K562 (cell line): ENCODE results near the gene EPHA2. TPM values are rescaled to one million over a fixed set of nuclear protein-coding genes. Genes with fewer than 3 reads are reported as not detected.

Source experiments
- CBFB ChIP-seq: sonication (generic); formaldehyde crosslinking; IDR thresholded peaks from 2 replicates; pipeline ENCODE4 v1.4.0; 2020; ENCODE audit warnings: mild to moderate bottlenecking, missing genetic modification reagents
- ETV5 ChIP-seq: sonication (generic); formaldehyde crosslinking; IDR thresholded peaks from 2 replicates; pipeline ENCODE4 v1.4.0; 2020; ENCODE audit warnings: low read depth, mild to moderate bottlenecking, missing genetic modification reagents
- HDAC1 ChIP-seq, 2 experiments: fragments of 450-650 bp; IDR thresholded peaks; 2 replicates each; pipeline ENCODE4 v1.6.1; 2016 to 2017; ENCODE audit warnings: inconsistent platforms in 1 of 2, mild to moderate bottlenecking in 1 of 2, moderate library complexity in 1 of 2
- HLTF ChIP-seq: fragments of 450-650 bp; IDR thresholded peaks from 2 replicates; pipeline ENCODE4 v1.6.1; 2016
- KDM1A ChIP-seq, 2 experiments: fragments of 450-650 bp; IDR thresholded peaks; 2 replicates each; pipeline ENCODE4 v1.6.1; 2016; ENCODE audit warnings: mild to moderate bottlenecking in 2 of 2
- SMAD1 ChIP-seq: fragments of 150-350 bp; IDR thresholded peaks from 2 replicates; pipeline ENCODE4 v1.6.1; 2014; ENCODE audit warnings: low read length, low read depth; ENCODE audit not compliant: partially characterized antibody
- U2AF2 ChIP-seq: fragments of 200-400 bp; formaldehyde crosslinking; optimal IDR thresholded peaks from 2 replicates; pipeline ENCODE3; 2017; ENCODE audit warnings: low read depth, mild to moderate bottlenecking, low read length
- ZNF280A ChIP-seq: fragments of 450-650 bp; IDR thresholded peaks from 2 replicates; pipeline ENCODE4 v1.6.1; 2018; ENCODE audit warnings: mild to moderate bottlenecking, low read depth; ENCODE audit not compliant: partially characterized antibody
- polyA plus RNA-seq, 8 experiments: library from polyadenylated mRNA; depleted of rRNA in 4 of 8; stranded (reverse) in 5 of 8; unstranded in 3 of 8; fragments of >200 nt; fragmentation: Nextera tagmentation in 2 of 8; fragmentation: Illumina TruSeq in 1 of 8; extraction: Ambion mirVana in 2 of 8; extraction: Trizol in 1 of 8; gene quantifications; 2 replicates each; pipeline versions ENCODE4 v1.2.1 to v1.2.3, GENCODE V29; 2011 to 2014; ENCODE audit warnings: inconsistent platforms in 1 of 8, missing spikeins in 1 of 8
- total RNA-seq, 7 experiments: library from RNA; depleted of rRNA in 6 of 7; stranded (reverse); fragments of >200 nt in 6 of 7; fragmentation: Illumina TruSeq in 2 of 7; extraction: Trizol in 2 of 7; gene quantifications; 2 replicates each; pipeline versions ENCODE4 v1.2.1 to v1.2.3, GENCODE V29; 2011 to 2021; ENCODE audit warnings: low replicate concordance in 1 of 7

The EPHA2 gene
- total and polyA plus RNA-seq, 9 of the 15 experiments (the other 6 are each of a cell fraction or from before 2014, with no cell fraction given), result 0.04 to 0.40 (median 0.07) TPM; not detected in 4

- TF ChIP-seq ZNF280A, result peak; percentile 25
- 0 out of 2 replicates have a peak, but pooled peaks have one; percentile 56 for TF ChIP-seq CBFB (CRISPR knock-in tag)
- TF ChIP-seq U2AF2, result no peak
- 0 out of 2 replicates have a peak, but pooled peaks have one; percentile 44 for TF ChIP-seq ETV5 (CRISPR knock-in tag)
- TF ChIP-seq HDAC1 (IDR thresholded peaks at IDR 0.05), result peak; percentile 85 to 91
- TF ChIP-seq SMAD1, result peak; percentile 9
- 0 out of 2 replicates have a peak, but pooled peaks have one; percentile 19 for TF ChIP-seq HLTF
- peak; percentile 97 to 99 for TF ChIP-seq KDM1A (IDR thresholded peaks at IDR 0.05)
Measured at GRCh38 chr1:16144325-16145029, 11.4 kb downstream of the EPHA2 start (continued).
